SK-N-SH (cell line): ENCODE measurements around the gene CRK.

Source experiments
- CTCF ChIP-seq: fragments of 200-600 bp; sonication (generic); IDR thresholded peaks from 2 replicates; pipeline ENCODE4 v1.6.1; 2017; ENCODE audit warnings: antibody characterized with exemption, mild to moderate bottlenecking, moderate library complexity
- ELF1 ChIP-seq: IDR thresholded peaks from 2 replicates; pipeline ENCODE4 v1.4.0; 2012
- JUND ChIP-seq: IDR thresholded peaks from 2 replicates; pipeline ENCODE4 v1.4.0; 2012

GRCh38 chr17:1460233-1460632, 4.2 kb upstream of the CRK start:
- TF ChIP-seq CTCF (no peak), ELF1 (no peak), JUND (no peak)
